ENCODE results near the gene CDK16. TPM values are rescaled to one million over a fixed set of nuclear protein-coding genes. Genes with fewer than 3 reads are reported as not detected.

Gene CDK16
- total and polyA plus RNA-seq, 2 donors (not counting 3 experiments of a cell fraction or from before 2014, with no cell fraction given): 99.9 to 149 TPM

GRCh38 chrX:47201345-47201944, 17.0 kb upstream of the CDK16 start:
- Histone ChIP-seq H3K36me3 (ENCODE audit: control insufficient read depth in 2 of 2, extremely low read depth in 1 of 2, insufficient read depth in 2 of 2, low read length in 2 of 2) (peaks cover 16 to 59% of the 10 kb centered on the region in 2 experiments), H3K9me1 (replicated peaks; ENCODE audit: control insufficient read depth, extremely low read depth, insufficient read depth, low read length) (no peaks in the 10 kb centered on the region), H3K79me2 (ENCODE audit: control insufficient read depth, insufficient read depth, low read length) (peaks cover 32% of the 10 kb centered on the region), H3K4me1 (ENCODE audit: control insufficient read depth, extremely low read depth, insufficient read depth, low read length) (peaks cover 9% of the 10 kb centered on the region), H4K20me1 (replicated peaks; ENCODE audit: control insufficient read depth, extremely low read depth, insufficient read depth, low read length) (no peaks in the 10 kb centered on the region), H3K27me3 (ENCODE audit: control insufficient read depth in 2 of 2, insufficient read depth in 2 of 2, low read length in 2 of 2) (no peaks in the 10 kb centered on the region), H3K9me3 (replicated peaks; ENCODE audit: control insufficient read depth, insufficient read depth, low read length) (no peaks in the 10 kb centered on the region), H3K4me3 (replicated peaks in 1 of 3; ENCODE audit: insufficient read depth in 1 of 3, low read depth in 1 of 3, low read length in 3 of 3) (no peak overlapping the region), H3K4me2 (ENCODE audit: insufficient read depth, low read length) (no peak overlapping the region), H3K27ac (ENCODE audit: insufficient read depth, low read depth, low read length) (no peak overlapping the region), H3K9ac (replicated peaks; ENCODE audit: extremely low read depth, insufficient read depth, low read length) (no peak overlapping the region), H2AFZ (ENCODE audit: low read depth, low read length) (no peak overlapping the region)
- intact Hi-C loops (cut with micrococcal nuclease): no loop called here
- dilution Hi-C loops (cut with MboI; ENCODE audit: extremely low pct_ligation_motif_present, low sequenced_read_pairs): no loop called here
- FAIRE-seq (no peak), DNase-seq (ENCODE audit: low read depth, low spot score) (no peak)
- ChIA-PET POLR2A (no interaction called here), CTCF (interaction anchor here (1.4 to 1.5 kb wide), 2 partner anchors 183 to 322 kb away, joined by 4 to 6 read pairs; no protein-coding TSS in a partner anchor)
- TF ChIP-seq EZH2 (IDR thresholded peaks at IDR 0.05; ENCODE audit: borderline replicate concordance, low read depth, low read length, severe bottlenecking) (no peak), JUN (IDR thresholded peaks at IDR 0.05; ENCODE audit: borderline replicate concordance, insufficient read depth, insufficient read length, low read depth) (no peak), FOS (IDR thresholded peaks at IDR 0.05; ENCODE audit: borderline replicate concordance, insufficient read depth, low read length) (no peak), POLR2AphosphoS5 (IDR thresholded peaks at IDR 0.05; ENCODE audit: insufficient read depth, low read depth, low read length) (no peak), POLR2A (IDR thresholded peaks at IDR 0.05; ENCODE audit: low read depth, low read length) (no peak), CTCF (IDR thresholded peaks at IDR 0.05; ENCODE audit: extremely low read depth in 1 of 2, insufficient read depth in 1 of 2, low read depth in 1 of 2, low read length in 2 of 2) (no peak), MAX (IDR thresholded peaks at IDR 0.05; ENCODE audit: insufficient read depth, insufficient read length) (no peak), MYC (IDR thresholded peaks at IDR 0.05; ENCODE audit: low read depth, low read length) (no peak), GATA2 (IDR thresholded peaks at IDR 0.05; ENCODE audit: insufficient read depth, insufficient read length, low read depth, low read length) (no peak)
- no TSS peak for BruUV-seq (replicated peaks)

All from endothelial cell of umbilical vein (primary cell).